ENCODE results near the gene ZNF407. TPM values are rescaled to one million over a fixed set of nuclear protein-coding genes. Genes with fewer than 3 reads are reported as not detected.

Gene ZNF407
- total and polyA plus RNA-seq, 2 of the 13 experiments (the other 11 are each of a cell fraction or from before 2014, with no cell fraction given) = 2.3 to 8.7 TPM

DNA sequence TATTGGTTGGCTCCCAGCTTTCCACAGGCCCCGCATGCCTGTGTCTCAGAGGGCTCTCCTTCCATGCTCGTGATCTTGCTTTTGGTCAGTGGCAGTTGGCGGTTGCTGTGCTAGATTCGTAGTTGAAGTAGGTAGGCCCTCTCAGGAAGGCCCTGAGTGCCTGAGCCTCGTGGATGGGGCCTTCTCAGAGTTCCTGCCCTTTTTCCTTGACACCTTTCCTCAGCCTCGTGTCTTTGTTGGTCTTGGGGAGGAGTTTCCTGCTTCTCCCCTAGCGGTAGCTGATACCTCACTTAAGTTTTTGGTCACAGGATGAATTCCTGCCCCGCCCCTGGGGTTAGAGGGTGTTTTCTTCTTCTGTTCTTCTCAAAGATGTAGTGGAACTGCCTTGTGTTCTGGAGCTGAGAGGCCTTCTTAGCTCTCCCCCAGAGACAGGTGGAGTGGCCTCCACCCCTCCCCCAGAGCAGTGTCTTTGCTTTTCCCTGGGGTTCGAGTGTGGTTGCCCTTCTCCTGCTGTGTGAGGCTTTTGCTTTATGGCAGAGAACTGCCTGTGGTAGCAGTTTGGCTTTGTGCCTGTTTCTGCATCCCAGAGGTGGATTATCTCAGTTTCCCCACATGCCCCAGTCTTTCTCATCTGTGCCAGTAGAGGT lies 94.8 kb downstream of the ZNF407 start:
- WGBS (ENCODE audit: low lambda C conversion rate) = 89% methylated on average over 9 of the region's 9 CpGs
- in situ Hi-C loops (cut with HindIII; ENCODE audit: extremely low pct_ligation_motif_present, low pct_unique_long_range_greater_than_20kb) (no loop called here), intact Hi-C loops (cut with micrococcal nuclease; ENCODE audit: unreplicated experiment) (no loop called here)
- no peaks in the 10 kb centered on the region for H3K79me2 ChIP-seq (ENCODE audit: insufficient read depth, low read length)
- H3K27ac ChIP-seq (ENCODE audit: extremely low read length, insufficient read depth, low read length) = no peak overlapping the region
- no peaks in the 10 kb centered on the region for H3K36me3 ChIP-seq (replicated peaks in 1 of 2; ENCODE audit: control insufficient read depth in 1 of 2, insufficient read depth in 2 of 2, low read length in 2 of 2)
- TF ChIP-seq ZBTB43 (CRISPR knock-in tag; conservative IDR thresholded peaks at IDR 0.05) (no peak), ZNF317 (CRISPR knock-in tag; IDR thresholded peaks at IDR 0.05) (no peak), ZNF124 (CRISPR knock-in tag; IDR thresholded peaks at IDR 0.05) (no peak), KLF15 (CRISPR knock-in tag; IDR thresholded peaks at IDR 0.05; ENCODE audit: borderline replicate concordance) (no peak), U2AF1 (optimal IDR thresholded peaks at IDR 0.05; ENCODE audit: low read depth, low read length) (no peak), HOXA3 (CRISPR knock-in tag; IDR thresholded peaks at IDR 0.05) (no peak), RFX3 (CRISPR knock-in tag; IDR thresholded peaks at IDR 0.05) (no peak), ZNF282 (IDR thresholded peaks at IDR 0.05; ENCODE audit: partially characterized antibody) (no peak), TGIF2 (CRISPR knock-in tag; IDR thresholded peaks at IDR 0.05) (no peak), ZNF558 (CRISPR knock-in tag; IDR thresholded peaks at IDR 0.05; ENCODE audit: borderline replicate concordance) (no peak), ZNF597 (CRISPR knock-in tag; IDR thresholded peaks at IDR 0.05) (no peak), ARNT2 (CRISPR knock-in tag; IDR thresholded peaks at IDR 0.05; ENCODE audit: low read depth) (no peak), FOXA1 (IDR thresholded peaks at IDR 0.05) (no peak), FOXA1 (CRISPR knock-in tag; IDR thresholded peaks at IDR 0.05) (no peak), ETV5 (CRISPR knock-in tag; IDR thresholded peaks at IDR 0.05; ENCODE audit: borderline replicate concordance) (no peak), KDM3A (CRISPR knock-in tag; IDR thresholded peaks at IDR 0.05; ENCODE audit: low read depth) (no peak), POGZ (CRISPR knock-in tag; IDR thresholded peaks at IDR 0.05) (no peak)
- TF ChIP-seq, protein P1, sequence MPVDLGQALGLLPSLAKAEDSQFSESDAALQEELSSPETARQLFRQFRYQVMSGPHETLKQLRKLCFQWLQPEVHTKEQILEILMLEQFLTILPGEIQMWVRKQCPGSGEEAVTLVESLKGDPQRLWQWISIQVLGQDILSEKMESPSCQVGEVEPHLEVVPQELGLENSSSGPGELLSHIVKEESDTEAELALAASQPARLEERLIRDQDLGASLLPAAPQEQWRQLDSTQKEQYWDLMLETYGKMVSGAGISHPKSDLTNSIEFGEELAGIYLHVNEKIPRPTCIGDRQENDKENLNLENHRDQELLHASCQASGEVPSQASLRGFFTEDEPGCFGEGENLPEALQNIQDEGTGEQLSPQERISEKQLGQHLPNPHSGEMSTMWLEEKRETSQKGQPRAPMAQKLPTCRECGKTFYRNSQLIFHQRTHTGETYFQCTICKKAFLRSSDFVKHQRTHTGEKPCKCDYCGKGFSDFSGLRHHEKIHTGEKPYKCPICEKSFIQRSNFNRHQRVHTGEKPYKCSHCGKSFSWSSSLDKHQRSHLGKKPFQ (CRISPR knock-in tag; IDR thresholded peaks at IDR 0.05; ENCODE audit: insufficient replicate concordance) = no peak
- TF ChIP-seq, protein P2, sequence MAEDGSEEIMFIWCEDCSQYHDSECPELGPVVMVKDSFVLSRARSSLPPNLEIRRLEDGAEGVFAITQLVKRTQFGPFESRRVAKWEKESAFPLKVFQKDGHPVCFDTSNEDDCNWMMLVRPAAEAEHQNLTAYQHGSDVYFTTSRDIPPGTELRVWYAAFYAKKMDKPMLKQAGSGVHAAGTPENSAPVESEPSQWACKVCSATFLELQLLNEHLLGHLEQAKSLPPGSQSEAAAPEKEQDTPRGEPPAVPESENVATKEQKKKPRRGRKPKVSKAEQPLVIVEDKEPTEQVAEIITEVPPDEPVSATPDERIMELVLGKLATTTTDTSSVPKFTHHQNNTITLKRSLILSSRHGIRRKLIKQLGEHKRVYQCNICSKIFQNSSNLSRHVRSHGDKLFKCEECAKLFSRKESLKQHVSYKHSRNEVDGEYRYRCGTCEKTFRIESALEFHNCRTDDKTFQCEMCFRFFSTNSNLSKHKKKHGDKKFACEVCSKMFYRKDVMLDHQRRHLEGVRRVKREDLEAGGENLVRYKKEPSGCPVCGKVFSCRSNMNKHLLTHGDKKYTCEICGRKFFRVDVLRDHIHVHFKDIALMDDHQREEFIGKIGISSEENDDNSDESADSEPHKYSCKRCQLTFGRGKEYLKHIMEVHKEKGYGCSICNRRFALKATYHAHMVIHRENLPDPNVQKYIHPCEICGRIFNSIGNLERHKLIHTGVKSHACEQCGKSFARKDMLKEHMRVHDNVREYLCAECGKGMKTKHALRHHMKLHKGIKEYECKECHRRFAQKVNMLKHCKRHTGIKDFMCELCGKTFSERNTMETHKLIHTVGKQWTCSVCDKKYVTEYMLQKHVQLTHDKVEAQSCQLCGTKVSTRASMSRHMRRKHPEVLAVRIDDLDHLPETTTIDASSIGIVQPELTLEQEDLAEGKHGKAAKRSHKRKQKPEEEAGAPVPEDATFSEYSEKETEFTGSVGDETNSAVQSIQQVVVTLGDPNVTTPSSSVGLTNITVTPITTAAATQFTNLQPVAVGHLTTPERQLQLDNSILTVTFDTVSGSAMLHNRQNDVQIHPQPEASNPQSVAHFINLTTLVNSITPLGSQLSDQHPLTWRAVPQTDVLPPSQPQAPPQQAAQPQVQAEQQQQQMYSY (CRISPR knock-in tag; IDR thresholded peaks at IDR 0.05) = no peak
- POLR2A ChIA-PET = no interaction called here
- no peaks in the 10 kb centered on the region for H3K27me3 ChIP-seq (ENCODE audit: control insufficient read depth in 1 of 2, insufficient read depth in 2 of 2, low read length in 2 of 2)
- CTCF ChIA-PET (ENCODE audit: low intra/inter-chr PET ratio, low total read pairs) = no interaction called here
- H3K4me1 ChIP-seq (ENCODE audit: insufficient read depth, low read length) = no peaks in the 10 kb centered on the region
- no peak overlapping the region for H3K9ac ChIP-seq (ENCODE audit: insufficient read depth, low read depth, low read length)
- no peaks in the 10 kb centered on the region for H3K9me3 ChIP-seq (ENCODE audit: low read length)
- no peak for ATAC-seq
- no TSS peak for BruUV-seq (replicated peaks)
- no peak overlapping the region for H3K4me2 ChIP-seq (ENCODE audit: low read depth, low read length)
- FAIRE-seq = no peak
- no peak for DNase-seq (ENCODE audit: low spot score)
- no peak overlapping the region for H2AFZ ChIP-seq (ENCODE audit: low read length)
- no peaks in the 10 kb centered on the region for H4K20me1 ChIP-seq (ENCODE audit: insufficient read depth, low read length)
- H3K4me3 ChIP-seq (replicated peaks in 1 of 3; ENCODE audit: insufficient read depth in 1 of 3, low read depth in 2 of 3, low read length in 3 of 3) = no peak overlapping the region
